Measurements from ENCODE around the gene ZNF217. TPM values are rescaled to one million over a fixed set of nuclear protein-coding genes. Genes with fewer than 3 reads are reported as not detected.
A peak's percentile ranks its signal among the peaks of the same experiment; 100 is the strongest.
"Not testable (repeated sequence)": the region's sequence is repeated elsewhere in the genome, so short reads cannot be mapped to it uniquely, and the experiment has no call there.

The ZNF217 gene
- total and polyA plus RNA-seq, 2 donors (not counting 3 experiments of a cell fraction or from before 2014, with no cell fraction given) = 5.8 to 31.7 TPM

- intact Hi-C loops (cut with micrococcal nuclease) (loop anchor here (1.0 to 10.0 kb wide), 10 partner anchors 12 to 1127 kb away; no protein-coding TSS in a partner anchor), dilution Hi-C loops (cut with MboI; ENCODE audit: extremely low pct_ligation_motif_present, low sequenced_read_pairs) (no loop called here)
- Histone ChIP-seq H3K36me3 (ENCODE audit: control insufficient read depth in 2 of 2, extremely low read depth in 1 of 2, insufficient read depth in 2 of 2, low read length in 2 of 2) (no peaks in the 10 kb centered on the region), H4K20me1 (replicated peaks; ENCODE audit: control insufficient read depth, extremely low read depth, insufficient read depth, low read length) (no peaks in the 10 kb centered on the region), H3K9me1 (replicated peaks; ENCODE audit: control insufficient read depth, extremely low read depth, insufficient read depth, low read length) (no peaks in the 10 kb centered on the region), H3K9ac (replicated peaks; ENCODE audit: extremely low read depth, insufficient read depth, low read length) (peak overlapping the region; percentile 83), H3K27ac (ENCODE audit: insufficient read depth, low read depth, low read length) (peak overlapping the region; percentile 92), H3K4me2 (ENCODE audit: insufficient read depth, low read length) (peak overlapping the region; percentile 55), H3K9me3 (replicated peaks; ENCODE audit: control insufficient read depth, insufficient read depth, low read length) (no peaks in the 10 kb centered on the region), H3K4me1 (ENCODE audit: control insufficient read depth, extremely low read depth, insufficient read depth, low read length) (peaks cover 26% of the 10 kb centered on the region), H3K79me2 (ENCODE audit: control insufficient read depth, insufficient read depth, low read length) (no peaks in the 10 kb centered on the region), H3K4me3 (replicated peaks in 1 of 3; ENCODE audit: insufficient read depth in 1 of 3, low read depth in 1 of 3, low read length in 3 of 3) (no peak overlapping the region), H2AFZ (ENCODE audit: low read depth, low read length) (peak overlapping the region; percentile 94), H3K27me3 (ENCODE audit: control insufficient read depth in 2 of 2, insufficient read depth in 2 of 2, low read length in 2 of 2) (no peaks in the 10 kb centered on the region)
- FAIRE-seq = peak; percentile 97
- TSS peak; percentile 18 for BruUV-seq (replicated peaks)
- ChIA-PET CTCF (interaction anchor here (0.6 to 3.8 kb wide), 11 partner anchors 10 to 318 kb away, joined by 3 to 28 read pairs (median 4); partner anchors contain the start of gene ZNF217), POLR2A (interaction anchor here (0.6 to 3.5 kb wide), 5 partner anchors 8 to 71 kb away, joined by 3 to 27 read pairs (median 3); partner anchors contain the start of gene ZNF217)
- peak; percentile 92 for DNase-seq (ENCODE audit: low read depth, low spot score)
- peak; percentile 90 for TF ChIP-seq JUN (IDR thresholded peaks at IDR 0.05; ENCODE audit: borderline replicate concordance, insufficient read depth, insufficient read length, low read depth)
- TF ChIP-seq, protein P1, sequence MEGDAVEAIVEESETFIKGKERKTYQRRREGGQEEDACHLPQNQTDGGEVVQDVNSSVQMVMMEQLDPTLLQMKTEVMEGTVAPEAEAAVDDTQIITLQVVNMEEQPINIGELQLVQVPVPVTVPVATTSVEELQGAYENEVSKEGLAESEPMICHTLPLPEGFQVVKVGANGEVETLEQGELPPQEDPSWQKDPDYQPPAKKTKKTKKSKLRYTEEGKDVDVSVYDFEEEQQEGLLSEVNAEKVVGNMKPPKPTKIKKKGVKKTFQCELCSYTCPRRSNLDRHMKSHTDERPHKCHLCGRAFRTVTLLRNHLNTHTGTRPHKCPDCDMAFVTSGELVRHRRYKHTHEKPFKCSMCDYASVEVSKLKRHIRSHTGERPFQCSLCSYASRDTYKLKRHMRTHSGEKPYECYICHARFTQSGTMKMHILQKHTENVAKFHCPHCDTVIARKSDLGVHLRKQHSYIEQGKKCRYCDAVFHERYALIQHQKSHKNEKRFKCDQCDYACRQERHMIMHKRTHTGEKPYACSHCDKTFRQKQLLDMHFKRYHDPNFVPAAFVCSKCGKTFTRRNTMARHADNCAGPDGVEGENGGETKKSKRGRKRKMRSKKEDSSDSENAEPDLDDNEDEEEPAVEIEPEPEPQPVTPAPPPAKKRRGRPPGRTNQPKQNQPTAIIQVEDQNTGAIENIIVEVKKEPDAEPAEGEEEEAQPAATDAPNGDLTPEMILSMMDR (IDR thresholded peaks at IDR 0.05; ENCODE audit: extremely low read depth in 1 of 2, insufficient read depth in 1 of 2, low read depth in 1 of 2, low read length in 2 of 2) = no peak
- TF ChIP-seq MYC (IDR thresholded peaks at IDR 0.05; ENCODE audit: low read depth, low read length) = no peak
- no peak for TF ChIP-seq EZH2 (IDR thresholded peaks at IDR 0.05; ENCODE audit: borderline replicate concordance, low read depth, low read length, severe bottlenecking)
- no peak for TF ChIP-seq POLR2A (IDR thresholded peaks at IDR 0.05; ENCODE audit: low read depth, low read length)
- TF ChIP-seq FOS (IDR thresholded peaks at IDR 0.05; ENCODE audit: borderline replicate concordance, insufficient read depth, low read length) = peak; percentile 81
- TF ChIP-seq, protein P2, sequence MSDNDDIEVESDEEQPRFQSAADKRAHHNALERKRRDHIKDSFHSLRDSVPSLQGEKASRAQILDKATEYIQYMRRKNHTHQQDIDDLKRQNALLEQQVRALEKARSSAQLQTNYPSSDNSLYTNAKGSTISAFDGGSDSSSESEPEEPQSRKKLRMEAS (IDR thresholded peaks at IDR 0.05; ENCODE audit: insufficient read depth, insufficient read length) = no peak
- TF ChIP-seq GATA2 (IDR thresholded peaks at IDR 0.05; ENCODE audit: insufficient read depth, insufficient read length, low read depth, low read length) = peak; percentile 31
Observed at GRCh38 chr20:53621482-53622246, 28.0 kb upstream of the ZNF217 start.

- H3K4me1 ChIP-seq (ENCODE audit: control insufficient read depth, extremely low read depth, insufficient read depth, low read length) = peaks cover 20% of the 10 kb centered on the region
- H3K9me3 ChIP-seq (replicated peaks; ENCODE audit: control insufficient read depth, insufficient read depth, low read length); BruUV-seq (replicated peaks); intact Hi-C loops (cut with micrococcal nuclease); H2AFZ ChIP-seq (ENCODE audit: low read depth, low read length); H3K27ac ChIP-seq (ENCODE audit: insufficient read depth, low read depth, low read length); H3K27me3 ChIP-seq (ENCODE audit: control insufficient read depth in 2 of 2, insufficient read depth in 2 of 2, low read length in 2 of 2); CTCF ChIA-PET; FAIRE-seq; H3K4me2 ChIP-seq (ENCODE audit: insufficient read depth, low read length); H3K79me2 ChIP-seq (ENCODE audit: control insufficient read depth, insufficient read depth, low read length); H3K9ac ChIP-seq (replicated peaks; ENCODE audit: extremely low read depth, insufficient read depth, low read length); dilution Hi-C loops (cut with MboI; ENCODE audit: extremely low pct_ligation_motif_present, low sequenced_read_pairs); H4K20me1 ChIP-seq (replicated peaks; ENCODE audit: control insufficient read depth, extremely low read depth, insufficient read depth, low read length); POLR2A ChIA-PET; DNase-seq (ENCODE audit: low read depth, low spot score); H3K4me3 ChIP-seq (replicated peaks in 1 of 3; ENCODE audit: insufficient read depth in 1 of 3, low read depth in 1 of 3, low read length in 3 of 3); H3K36me3 ChIP-seq (ENCODE audit: control insufficient read depth in 2 of 2, extremely low read depth in 1 of 2, insufficient read depth in 2 of 2, low read length in 2 of 2); H3K9me1 ChIP-seq (replicated peaks; ENCODE audit: control insufficient read depth, extremely low read depth, insufficient read depth, low read length): not testable (repeated sequence)
Observed at GRCh38 chr20:53618490-53619000, 24.9 kb upstream of the ZNF217 start.

All from endothelial cell of umbilical vein (primary cell).